Heart right ventricle (tissue), 16 donors: ENCODE results near the gene PNLIPRP1. TPM values are rescaled to one million over a fixed set of nuclear protein-coding genes. Genes with fewer than 3 reads are reported as not detected.

Experiments used
- ATAC-seq, 8 donors: fragments of 200-7000 bp; cut with Tn5 transposase; one replicate each; pipeline ENCODE4 v1.9.1; 2020; ENCODE audit warnings: mild to moderate bottlenecking in 8 of 8, moderate library complexity in 8 of 8, moderate number of reproducible peaks in 1 of 8
- DNase-seq, 2 donors: peaks; one replicate each; pipeline ENCODE4 v3.0.0-alpha.2; 2020
- H3K27ac ChIP-seq, 10 donors: fragments of 200-600 bp; sonication (generic) in 2 of 10; one replicate each; pipeline versions ENCODE4 v1.5.0 to v1.8.0; 2020 to 2022; ENCODE audit warnings: mild to moderate bottlenecking in 3 of 10
- H3K27me3 ChIP-seq, 7 donors: fragments of 200-600 bp; one replicate each; pipeline ENCODE4 v1.8.0; 2021 to 2022; ENCODE audit warnings: mild to moderate bottlenecking in 2 of 7
- H3K36me3 ChIP-seq, 9 donors: fragments of 200-600 bp; sonication (generic) in 1 of 9; one replicate each; pipeline versions ENCODE4 v1.5.0 to v1.8.0; 2020 to 2022; ENCODE audit warnings: mild to moderate bottlenecking in 2 of 9
- H3K4me1 ChIP-seq, 9 donors: fragments of 200-600 bp; sonication (generic) in 1 of 9; one replicate each; pipeline versions ENCODE4 v1.5.0 to v1.8.0; 2020 to 2022; ENCODE audit warnings: mild to moderate bottlenecking in 4 of 9
- H3K4me3 ChIP-seq, 10 donors: fragments of 200-600 bp; sonication (generic) in 2 of 10; one replicate each; pipeline versions ENCODE4 v1.5.0 to v1.8.0; 2020 to 2022; ENCODE audit warnings: mild to moderate bottlenecking in 7 of 10, moderate library complexity in 2 of 10
- H3K9me3 ChIP-seq, 11 donors: fragments of 200-600 bp in 10 of 11; sonication (generic) in 2 of 11; one replicate each; pipeline versions ENCODE4 v1.5.0 to v1.8.0; 2013 to 2022; ENCODE audit warnings: mild to moderate bottlenecking in 2 of 11, control low read depth in 1 of 11, moderate library complexity in 1 of 11
- CTCF ChIP-seq, 9 donors: fragments of 200-600 bp; sonication (generic) in 2 of 9; IDR thresholded peaks; one replicate each; pipeline versions ENCODE4 v1.5.0 to v1.8.0; 2021 to 2022; ENCODE audit warnings: antibody characterized with exemption in 9 of 9, mild to moderate bottlenecking in 5 of 9, moderate library complexity in 1 of 9
- WGBS, 2 donors: extraction: QIAGEN DNeasy Blood & Tissue Kit; methylation state at CpG; one replicate each; pipeline ENCODE4 v1.1.7; 2013; ENCODE audit warnings: inconsistent platforms in 1 of 2; 5-methylcytosine and 5-hydroxymethylcytosine counted together
- intact Hi-C, 10 donors: fragments of 100-400 bp; cut with DNase I; formaldehyde crosslinking; loops; one replicate each; pipeline versions ENCODE4 v1.11.1 to v1.14.2; 2022
- polyA plus RNA-seq, 2 donors: library from polyadenylated mRNA; stranded (reverse); fragments of 200-250 nt; gene quantifications; one replicate each; pipeline ENCODE4 v1.2.3, GENCODE V29; 2013
- total RNA-seq, 10 donors: library from RNA; stranded (reverse); fragmentation: NEBNext Ultra II Directional in 3 of 10; extraction: Animal tissue kit (Norgen Biotek cat#: 25700) in 3 of 10; gene quantifications; one replicate each; pipeline versions ENCODE4 v1.2.1 to v1.2.4, GENCODE V29; 2021 to 2023
- donor health status: Arrhythmogenic right ventricular cardiomyopathy.
- donor health status: ischemic (EF 13 %, LVEDD 7.1; RV severe dilation, severe dysfunction).
- donor health status: healthy with polysubstance abuse.
- donor health status: DM: no; HTN: yes; CAD: no.
- donor health status: DM: no; HTN: no; CAD: no.
- donor health status: ischemic (EF 25% LVEDD 6.9; RV normal size, moderate dysfunction).
- donor health status: ischemic (EF 25% LVEDD 5.7; RV mildly dilated, moderate dysfunction).
- donor health status: healthy.
- donor health status: DM: yes; HTN: yes; CAD: no.
- donor health status: Ischemic cardiomyopathy.
- donor health status: ischemic (EF 35%, LVEDD 5.7; RV mildly dilated, moderate dysfunction).
- donor health status: nonischemic (EF 11% LVEDD 7.7; RV severe dilation, severe dysfunction).
- donor health status: DM: yes; HTN: yes; CAD: no.
- donor health status: PGD.
- donor health status: ischemic (EF 29% LVEDD 5.4; RV normal size, mild dysfunction).
- donor health status: nonischemic (EF 23%, LVEDD 6.1; RV moderate dilation, normal function).

The PNLIPRP1 gene
- total and polyA plus RNA-seq, 12 donors: 0.16 to 1.2 (median 0.64) TPM; not detected in 4

- H3K4me3 ChIP-seq: no peak overlapping the region
- no peak overlapping the region for H3K27ac ChIP-seq
- ATAC-seq (no peak), DNase-seq (no peak)
- H3K27me3 ChIP-seq: peaks cover 0 to 35% (median 25%) of the 10 kb centered on the region in 7 donors
- 73 to 79% methylated on average over 6 of the region's 6 CpGs for WGBS, 2 donors
- TF ChIP-seq CTCF (IDR thresholded peaks at IDR 0.05): no peak
- H3K36me3 ChIP-seq: no peaks in the 10 kb centered on the region
- intact Hi-C loops: no loop called here
- H3K9me3 ChIP-seq: no peaks in the 10 kb centered on the region
- peaks cover 0 to 8% (median 0%) of the 10 kb centered on the region in 9 donors for H3K4me1 ChIP-seq
Measured at GRCh38 chr10:116607336-116607735, 16.6 kb downstream of the PNLIPRP1 start.

GRCh38 chr10:116608686-116609594 lies 18.2 kb downstream of the PNLIPRP1 start:
- H3K36me3 ChIP-seq: no peaks in the 10 kb centered on the region
- peaks cover 0 to 35% (median 24%) of the 10 kb centered on the region in 7 donors for H3K27me3 ChIP-seq
- peaks cover 0 to 8% (median 0%) of the 10 kb centered on the region in 9 donors for H3K4me1 ChIP-seq
- H3K27ac ChIP-seq: no peak overlapping the region
- ATAC-seq (peak in 4 of 8 donors; percentile 22 to 65 (median 36)), DNase-seq (no peak)
- WGBS, 2 donors: 27 to 38% methylated on average over 41 of the region's 41 CpGs
- intact Hi-C loops: no loop called here
- peak overlapping the region in 8 of 10 donors; percentile 8 to 39 (median 35) for H3K4me3 ChIP-seq
- no peak for TF ChIP-seq CTCF (IDR thresholded peaks at IDR 0.05)
- no peaks in the 10 kb centered on the region for H3K9me3 ChIP-seq

- intact Hi-C loops: no loop called here
- no peaks in the 10 kb centered on the region for H3K9me3 ChIP-seq
- TF ChIP-seq CTCF (IDR thresholded peaks at IDR 0.05): no peak
- ATAC-seq: no peak
- peaks cover 0 to 32% (median 24%) of the 10 kb centered on the region in 7 donors for H3K27me3 ChIP-seq
- H3K4me3 ChIP-seq: no peak overlapping the region
- H3K27ac ChIP-seq: no peak overlapping the region
- no peaks in the 10 kb centered on the region for H3K36me3 ChIP-seq
- no peak for DNase-seq
- WGBS, 2 donors: 94 to 96% methylated on average over 13 of the region's 13 CpGs
- H3K4me1 ChIP-seq: peaks cover 0 to 8% (median 0%) of the 10 kb centered on the region in 9 donors
Measured at GRCh38 chr10:116610443-116611152, 19.8 kb downstream of the PNLIPRP1 start.

- ATAC-seq: no peak
- Histone ChIP-seq H3K36me3 (no peaks in the 10 kb centered on the region), H3K27me3 (peaks cover 0 to 36% (median 24%) of the 10 kb centered on the region in 7 donors), H3K4me1 (peaks cover 0 to 8% (median 0%) of the 10 kb centered on the region in 9 donors), H3K4me3 (no peak overlapping the region), H3K27ac (no peak overlapping the region), H3K9me3 (no peaks in the 10 kb centered on the region)
- TF ChIP-seq CTCF (IDR thresholded peaks at IDR 0.05): no peak
- intact Hi-C loops: no loop called here
- WGBS, 2 donors: 65 to 69% methylated on average over 3 of the region's 3 CpGs
- DNase-seq: no peak
Measured at GRCh38 chr10:116611153-116611545, 20.4 kb downstream of the PNLIPRP1 start.
